Stimulated activated CD8-positive, alpha-beta memory T cell treated with anti-CD3 and anti-CD28 coated beads, Interleukin-15, amount 100 ng/mL, for 4 hours (primary cell): ENCODE results near the gene ABAT.

ENCODE experiments used
- DNase-seq, 2 donors: peaks; one replicate each; pipeline ENCODE4 v3.0.0-alpha.2; 2020; ENCODE audit warnings: low read depth in 2 of 2

ABAT gene

GRCh38 chr16:8717892-8718415 lies 43.5 kb downstream of the ABAT start:
- no peak for DNase-seq

- no peak for DNase-seq
These were observed 44.6 kb downstream of the ABAT start for GRCh38 chr16:8718851-8719680.

- no peak for DNase-seq
These were observed 45.9 kb downstream of the ABAT start for GRCh38 chr16:8720080-8720966.

GRCh38 chr16:8720967-8721308 lies 46.5 kb downstream of the ABAT start:
- no peak for DNase-seq

GRCh38 chr16:8721336-8722024 lies 47.1 kb downstream of the ABAT start:
- DNase-seq, result no peak

- no peak for DNase-seq
These were observed 47.6 kb downstream of the ABAT start for GRCh38 chr16:8722025-8722348.

- no peak for DNase-seq
These were observed 51.2 kb downstream of the ABAT start for GRCh38 chr16:8725513-8726178.

- no peak for DNase-seq
These were observed 52.9 kb downstream of the ABAT start for GRCh38 chr16:8727131-8727806.

- no peak for DNase-seq
These were observed 53.6 kb downstream of the ABAT start for GRCh38 chr16:8727857-8728618.

GRCh38 chr16:8729779-8730334 lies 55.4 kb downstream of the ABAT start:
- DNase-seq, result no peak

- no peak for DNase-seq
These were observed 56.0 kb downstream of the ABAT start for GRCh38 chr16:8730335-8730915.

GRCh38 chr16:8733849-8734540 lies 59.6 kb downstream of the ABAT start:
- DNase-seq, result no peak

GRCh38 chr16:8735574-8735973 lies 61.2 kb downstream of the ABAT start:
- DNase-seq, result no peak

- no peak for DNase-seq
These were observed 61.8 kb downstream of the ABAT start for GRCh38 chr16:8736123-8736668.

GRCh38 chr16:8739151-8739550 lies 64.7 kb downstream of the ABAT start:
- no peak for DNase-seq

- no peak for DNase-seq
These were observed 65.7 kb downstream of the ABAT start for GRCh38 chr16:8739989-8740704.

- no peak for DNase-seq
These were observed 66.4 kb downstream of the ABAT start for GRCh38 chr16:8740775-8741355.

GRCh38 chr16:8741636-8742035 lies 67.2 kb downstream of the ABAT start:
- DNase-seq, result no peak
